HG02885 (cell line): ENCODE results near the gene STK17B.
"Not testable (repeated sequence)": the region's sequence is repeated elsewhere in the genome, so short reads cannot be mapped to it uniquely, and the experiment has no call there.

Source experiments
- ATAC-seq: cut with Tn5 transposase; IDR thresholded peaks from one replicate; pipeline ENCODE4 v1.9.1; 2021; ENCODE audit warnings: mild to moderate bottlenecking; ENCODE audit not compliant: unreplicated experiment, poor library complexity

STK17B gene

GRCh38 chr2:196123679-196124373, 47.6 kb downstream of the STK17B start:
- ATAC-seq = no peak

- no peak for ATAC-seq
These were observed 51.5 kb downstream of the STK17B start for GRCh38 chr2:196119926-196120325.

- ATAC-seq = no peak
These were observed 54.1 kb downstream of the STK17B start for GRCh38 chr2:196117214-196117705.

GRCh38 chr2:196113061-196113974, 58.1 kb downstream of the STK17B start:
- ATAC-seq = no peak

- ATAC-seq = no peak
These were observed 58.9 kb downstream of the STK17B start for GRCh38 chr2:196112418-196113034.

GRCh38 chr2:196108604-196109003, 62.8 kb downstream of the STK17B start:
- ATAC-seq = peak; percentile 35

GRCh38 chr2:196105951-196106350, 65.4 kb downstream of the STK17B start:
- ATAC-seq = no peak

GRCh38 chr2:196104066-196104465, 67.3 kb downstream of the STK17B start:
- ATAC-seq = no peak

GRCh38 chr2:196103626-196104025, 67.8 kb downstream of the STK17B start:
- no peak for ATAC-seq

GRCh38 chr2:196101325-196101991, 69.9 kb downstream of the STK17B start:
- peak; percentile 96 for ATAC-seq

GRCh38 chr2:196099916-196100315, 71.5 kb downstream of the STK17B start:
- ATAC-seq = no peak

- ATAC-seq = peak; percentile 33
These were observed 73.3 kb downstream of the STK17B start for GRCh38 chr2:196097864-196098660.

GRCh38 chr2:196096982-196097745, 74.2 kb downstream of the STK17B start:
- ATAC-seq = no peak

GRCh38 chr2:196096264-196096663, 75.1 kb downstream of the STK17B start:
- no peak for ATAC-seq

GRCh38 chr2:196089448-196089847, 81.9 kb downstream of the STK17B start:
- not testable (repeated sequence) for ATAC-seq

- ATAC-seq = peak; percentile 42
These were observed 83.2 kb downstream of the STK17B start for GRCh38 chr2:196088203-196088602.

- ATAC-seq = peak; percentile 79
These were observed 84.6 kb downstream of the STK17B start for GRCh38 chr2:196086517-196087368.

- ATAC-seq = no peak
These were observed 87.8 kb downstream of the STK17B start for GRCh38 chr2:196083601-196084000.
